ENCODE measurements around the gene CEP85L.

DNA sequence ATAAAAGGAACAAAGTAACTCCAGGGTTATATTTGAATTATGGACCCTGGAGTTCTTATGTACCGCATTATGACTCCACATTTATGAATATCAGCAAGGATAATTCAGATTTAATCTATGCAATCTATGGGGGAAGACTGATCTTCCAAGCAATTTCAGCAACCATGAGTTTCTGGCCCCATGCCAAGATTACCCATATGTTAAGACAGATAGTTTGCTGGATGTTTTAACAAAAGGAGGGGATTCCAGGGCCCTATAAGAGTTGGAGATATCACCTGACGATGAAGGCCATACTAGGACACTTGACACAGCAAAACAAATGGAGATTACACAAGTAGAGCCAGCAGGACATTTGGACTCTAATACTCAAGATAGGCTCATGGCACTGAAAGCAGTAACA, 149.2 kb downstream of the CEP85L start:
- TF ChIP-seq, protein P1, sequence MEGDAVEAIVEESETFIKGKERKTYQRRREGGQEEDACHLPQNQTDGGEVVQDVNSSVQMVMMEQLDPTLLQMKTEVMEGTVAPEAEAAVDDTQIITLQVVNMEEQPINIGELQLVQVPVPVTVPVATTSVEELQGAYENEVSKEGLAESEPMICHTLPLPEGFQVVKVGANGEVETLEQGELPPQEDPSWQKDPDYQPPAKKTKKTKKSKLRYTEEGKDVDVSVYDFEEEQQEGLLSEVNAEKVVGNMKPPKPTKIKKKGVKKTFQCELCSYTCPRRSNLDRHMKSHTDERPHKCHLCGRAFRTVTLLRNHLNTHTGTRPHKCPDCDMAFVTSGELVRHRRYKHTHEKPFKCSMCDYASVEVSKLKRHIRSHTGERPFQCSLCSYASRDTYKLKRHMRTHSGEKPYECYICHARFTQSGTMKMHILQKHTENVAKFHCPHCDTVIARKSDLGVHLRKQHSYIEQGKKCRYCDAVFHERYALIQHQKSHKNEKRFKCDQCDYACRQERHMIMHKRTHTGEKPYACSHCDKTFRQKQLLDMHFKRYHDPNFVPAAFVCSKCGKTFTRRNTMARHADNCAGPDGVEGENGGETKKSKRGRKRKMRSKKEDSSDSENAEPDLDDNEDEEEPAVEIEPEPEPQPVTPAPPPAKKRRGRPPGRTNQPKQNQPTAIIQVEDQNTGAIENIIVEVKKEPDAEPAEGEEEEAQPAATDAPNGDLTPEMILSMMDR (IDR thresholded peaks at IDR 0.05 in 4 of 5, conservative IDR thresholded peaks at IDR 0.05 in 1 of 5) = no peak
- TF ChIP-seq POLR2A (IDR thresholded peaks at IDR 0.05) = no peak

Measured in gastrocnemius medialis (tissue), 4 donors.